Measurements from ENCODE around the gene UGT1A6. TPM values are rescaled to one million over a fixed set of nuclear protein-coding genes. Genes with fewer than 3 reads are reported as not detected.

UGT1A6 gene
- total and polyA plus RNA-seq, 5 donors: not detected

GRCh38 chr2:233816334-233816733 lies 123.6 kb downstream of the UGT1A6 start:
- Histone ChIP-seq H3K9me3 (ENCODE audit: control insufficient read depth, low read length) (no peaks in the 10 kb centered on the region), H3K27me3 (ENCODE audit: control insufficient read depth, insufficient read depth) (no peaks in the 10 kb centered on the region), H3K4me1 (ENCODE audit: control insufficient read depth, insufficient read depth, low read length) (no peaks in the 10 kb centered on the region), H3K4me3 (ENCODE audit: low read length) (no peak overlapping the region), H3K27ac (ENCODE audit: low read length) (no peak overlapping the region)
- intact Hi-C loops (cut with DNase I): no loop called here
- DNase-seq (peak in 1 of 3 donors; percentile 3), ATAC-seq (no peak)
- 52% methylated on average over 2 of the region's 2 CpGs for WGBS

GRCh38 chr2:233816771-233817170 lies 124.1 kb downstream of the UGT1A6 start:
- intact Hi-C loops (cut with DNase I): no loop called here
- DNase-seq (peak in 1 of 3 donors; percentile 43), ATAC-seq (no peak)
- Histone ChIP-seq H3K27ac (ENCODE audit: low read length) (no peak overlapping the region), H3K9me3 (ENCODE audit: control insufficient read depth, low read length) (no peaks in the 10 kb centered on the region), H3K27me3 (ENCODE audit: control insufficient read depth, insufficient read depth) (no peaks in the 10 kb centered on the region), H3K4me1 (ENCODE audit: control insufficient read depth, insufficient read depth, low read length) (no peaks in the 10 kb centered on the region), H3K4me3 (ENCODE audit: low read length) (no peak overlapping the region)
- WGBS: 66% methylated on average over 4 of the region's 4 CpGs

- intact Hi-C loops (cut with DNase I): no loop called here
- ATAC-seq (no peak), DNase-seq (peak in 1 of 3 donors; percentile 16)
- WGBS: 75% methylated on average over 3 of the region's 3 CpGs
- Histone ChIP-seq H3K4me1 (ENCODE audit: control insufficient read depth, insufficient read depth, low read length) (no peaks in the 10 kb centered on the region), H3K9me3 (ENCODE audit: control insufficient read depth, low read length) (no peaks in the 10 kb centered on the region), H3K27ac (ENCODE audit: low read length) (no peak overlapping the region), H3K4me3 (ENCODE audit: low read length) (no peak overlapping the region), H3K27me3 (ENCODE audit: control insufficient read depth, insufficient read depth) (no peaks in the 10 kb centered on the region)
Observed at GRCh38 chr2:233817361-233817911, 124.7 kb downstream of the UGT1A6 start.

- no peaks in the 10 kb centered on the region for H3K9me3 ChIP-seq (ENCODE audit: control insufficient read depth, low read length)
- H3K27ac ChIP-seq (ENCODE audit: low read length): no peak overlapping the region
- H3K4me3 ChIP-seq (ENCODE audit: low read length): no peak overlapping the region
- DNase-seq (no peak), ATAC-seq (no peak)
- no peaks in the 10 kb centered on the region for H3K4me1 ChIP-seq (ENCODE audit: control insufficient read depth, insufficient read depth, low read length)
- WGBS: 86% methylated on average over 11 of the region's 11 CpGs
- H3K27me3 ChIP-seq (ENCODE audit: control insufficient read depth, insufficient read depth): no peaks in the 10 kb centered on the region
- intact Hi-C loops (cut with DNase I): no loop called here
Observed at GRCh38 chr2:233817995-233818638, 125.4 kb downstream of the UGT1A6 start.

GRCh38 chr2:233818639-233819621 lies 126.2 kb downstream of the UGT1A6 start:
- H3K27me3 ChIP-seq (ENCODE audit: control insufficient read depth, insufficient read depth): no peaks in the 10 kb centered on the region
- DNase-seq: no peak
- no peak for ATAC-seq
- no peak overlapping the region for H3K4me3 ChIP-seq (ENCODE audit: low read length)
- no peaks in the 10 kb centered on the region for H3K4me1 ChIP-seq (ENCODE audit: control insufficient read depth, insufficient read depth, low read length)
- intact Hi-C loops (cut with DNase I): no loop called here
- no peaks in the 10 kb centered on the region for H3K9me3 ChIP-seq (ENCODE audit: control insufficient read depth, low read length)
- no peak overlapping the region for H3K27ac ChIP-seq (ENCODE audit: low read length)
- 77% methylated on average over 17 of the region's 17 CpGs for WGBS

- Histone ChIP-seq H3K27me3 (ENCODE audit: control insufficient read depth, insufficient read depth) (no peaks in the 10 kb centered on the region), H3K27ac (ENCODE audit: low read length) (no peak overlapping the region), H3K9me3 (ENCODE audit: control insufficient read depth, low read length) (no peaks in the 10 kb centered on the region), H3K4me1 (ENCODE audit: control insufficient read depth, insufficient read depth, low read length) (no peaks in the 10 kb centered on the region), H3K4me3 (ENCODE audit: low read length) (no peak overlapping the region)
- 83% methylated on average over 18 of the region's 18 CpGs for WGBS
- DNase-seq (peak in 1 of 3 donors; percentile 16), ATAC-seq (no peak)
- intact Hi-C loops (cut with DNase I): no loop called here
Observed at GRCh38 chr2:233819884-233820773, 127.4 kb downstream of the UGT1A6 start.

GRCh38 chr2:233820774-233821105 lies 128.1 kb downstream of the UGT1A6 start:
- whole genome bisulfite sequencing: 86% methylated on average over 6 of the region's 6 CpGs
- peak in 1 of 3 donors; percentile 22 for DNase-seq
- intact Hi-C loops (cut with DNase I): no loop called here
- Histone ChIP-seq H3K9me3 (ENCODE audit: control insufficient read depth, low read length) (no peaks in the 10 kb centered on the region), H3K4me1 (ENCODE audit: control insufficient read depth, insufficient read depth, low read length) (no peaks in the 10 kb centered on the region), H3K4me3 (ENCODE audit: low read length) (no peak overlapping the region), H3K27me3 (ENCODE audit: control insufficient read depth, insufficient read depth) (no peaks in the 10 kb centered on the region), H3K27ac (ENCODE audit: low read length) (no peak overlapping the region)
- no peak for ATAC-seq

GRCh38 chr2:233821196-233821595 lies 128.5 kb downstream of the UGT1A6 start:
- H3K4me3 ChIP-seq (ENCODE audit: low read length): no peak overlapping the region
- 86% methylated on average over 3 of the region's 3 CpGs for WGBS
- no peaks in the 10 kb centered on the region for H3K4me1 ChIP-seq (ENCODE audit: control insufficient read depth, insufficient read depth, low read length)
- no peaks in the 10 kb centered on the region for H3K27me3 ChIP-seq (ENCODE audit: control insufficient read depth, insufficient read depth)
- DNase-seq (peak in 1 of 3 donors; percentile 1), ATAC-seq (no peak)
- H3K9me3 ChIP-seq (ENCODE audit: control insufficient read depth, low read length): no peaks in the 10 kb centered on the region
- intact Hi-C loops (cut with DNase I): no loop called here
- no peak overlapping the region for H3K27ac ChIP-seq (ENCODE audit: low read length)

- DNase-seq: no peak
- 94% methylated on average over 8 of the region's 8 CpGs for WGBS
- ATAC-seq: no peak
- H3K27me3 ChIP-seq (ENCODE audit: control insufficient read depth, insufficient read depth): no peaks in the 10 kb centered on the region
- intact Hi-C loops (cut with DNase I): no loop called here
- no peaks in the 10 kb centered on the region for H3K9me3 ChIP-seq (ENCODE audit: control insufficient read depth, low read length)
- no peak overlapping the region for H3K4me3 ChIP-seq (ENCODE audit: low read length)
- H3K27ac ChIP-seq (ENCODE audit: low read length): no peak overlapping the region
- H3K4me1 ChIP-seq (ENCODE audit: control insufficient read depth, insufficient read depth, low read length): no peaks in the 10 kb centered on the region
Observed at GRCh38 chr2:233821709-233822100, 129.0 kb downstream of the UGT1A6 start.

- intact Hi-C loops (cut with DNase I): no loop called here
- DNase-seq: peak in 2 of 3 donors; percentile 33 to 41
- Histone ChIP-seq H3K4me1 (ENCODE audit: control insufficient read depth, insufficient read depth, low read length) (no peaks in the 10 kb centered on the region), H3K9me3 (ENCODE audit: control insufficient read depth, low read length) (no peaks in the 10 kb centered on the region), H3K27me3 (ENCODE audit: control insufficient read depth, insufficient read depth) (no peaks in the 10 kb centered on the region), H3K4me3 (ENCODE audit: low read length) (no peak overlapping the region), H3K27ac (ENCODE audit: low read length) (no peak overlapping the region)
- 88% methylated on average over 21 of the region's 21 CpGs for WGBS
- ATAC-seq: no peak
Observed at GRCh38 chr2:233822101-233822771, 129.5 kb downstream of the UGT1A6 start.
